ENCODE results near the gene EPS15. TPM values are rescaled to one million over a fixed set of nuclear protein-coding genes. Genes with fewer than 3 reads are reported as not detected.

Gene EPS15
- 147 TPM for total RNA-seq

GRCh38 chr1:51519048-51519864, at the start of gene EPS15:
Gene EPS15 (minus strand): TSS chr1:51519266. CDS start chr1:51519231, 35 bp downstream.

GRCh38 chr1:51330331-51331201, 188.5 kb downstream of the EPS15 start, which contains the start of gene TTC39A:
Gene TTC39A (minus strand): TSS chr1:51330562. CDS start chr1:51330477, 85 bp downstream.

Small RNA genes within 50 kb of the gene (small RNA-seq; reads per million reads assigned to genes)
- not detected for gene RNU6-1281P (ENCODE audit: low replicate concordance)
- gene RNU6-877P (ENCODE audit: low replicate concordance), result not detected

Other genes with a start within 250 kb of the EPS15 start
- 0.94 TPM for gene TTC39A, start 188.7 kb downstream of the EPS15 start, total RNA-seq
- gene OSBPL9, start 97.8 kb upstream of the EPS15 start, total RNA-seq, result 103 TPM

Data from parietal lobe (tissue), 2 donors.